Activated CD4-positive, alpha-beta T cell treated with anti-CD3 and anti-CD28 coated beads for 36 hours (primary cell): ENCODE measurements around the gene NDUFV1. TPM values are rescaled to one million over a fixed set of nuclear protein-coding genes. Genes with fewer than 3 reads are reported as not detected.
A peak's percentile ranks its signal among the peaks of the same experiment; 100 is the strongest.
"Not testable (repeated sequence)": the region's sequence is repeated elsewhere in the genome, so short reads cannot be mapped to it uniquely, and the experiment has no call there.

Source experiments
- ATAC-seq: fragments of 200-7000 bp; cut with Tn5 transposase; one replicate; pipeline ENCODE4 v1.10.0; 2021; ENCODE audit warnings: mild to moderate bottlenecking, moderate library complexity
- CTCF ChIA-PET: fragments of 350-600 bp; sonication (Branson Sonifier 250); formaldehyde crosslinking; loops from one replicate; lab custom pipeline; 2021; ENCODE audit warnings: antibody characterized with exemption; lab: Charles Lee
- POLR2A ChIA-PET: fragments of 350-600 bp; sonication (Branson Sonifier 250); formaldehyde crosslinking; loops from one replicate; lab custom pipeline; 2021; ENCODE audit warnings: antibody characterized with exemption, inconsistent platforms; lab: Charles Lee
- DNase-seq: peaks from one replicate; pipeline ENCODE4 v3.0.0-alpha.2; 2020
- H3K27ac Mint-ChIP-seq: one replicate; pipeline ENCODE4 v1.8.0; 2021; ENCODE audit warnings: mixed read lengths
- H3K27me3 Mint-ChIP-seq: one replicate; pipeline ENCODE4 v1.8.0; 2021; ENCODE audit warnings: mixed read lengths
- H3K36me3 Mint-ChIP-seq: one replicate; pipeline ENCODE4 v1.8.0; 2021; ENCODE audit warnings: low read depth, mixed read lengths
- H3K4me1 Mint-ChIP-seq: one replicate; pipeline ENCODE4 v1.8.0; 2021; ENCODE audit warnings: mixed read lengths
- H3K4me3 Mint-ChIP-seq: one replicate; pipeline ENCODE4 v1.8.0; 2021; ENCODE audit warnings: mild to moderate bottlenecking, moderate library complexity, mixed read lengths
- H3K9me3 Mint-ChIP-seq: one replicate; pipeline ENCODE4 v1.8.0; 2021; ENCODE audit warnings: low read depth, mixed read lengths
- intact Hi-C, 2 experiments: fragments of 100-400 bp; cut with DNase I in 1 of 2; cut with micrococcal nuclease in 1 of 2; formaldehyde crosslinking; loops; one replicate each; pipeline versions ENCODE4 v1.14.2 to v1.15.1; 2022 to 2024; cut with DNase I, micrococcal nuclease
- total RNA-seq, 2 experiments: library from RNA; stranded (reverse); gene quantifications; one replicate each; pipeline ENCODE4 v1.2.3, GENCODE V29; 2021

Gene NDUFV1
- total RNA-seq, 2 experiments from 2014 or later = 253 to 287 TPM

DNA sequence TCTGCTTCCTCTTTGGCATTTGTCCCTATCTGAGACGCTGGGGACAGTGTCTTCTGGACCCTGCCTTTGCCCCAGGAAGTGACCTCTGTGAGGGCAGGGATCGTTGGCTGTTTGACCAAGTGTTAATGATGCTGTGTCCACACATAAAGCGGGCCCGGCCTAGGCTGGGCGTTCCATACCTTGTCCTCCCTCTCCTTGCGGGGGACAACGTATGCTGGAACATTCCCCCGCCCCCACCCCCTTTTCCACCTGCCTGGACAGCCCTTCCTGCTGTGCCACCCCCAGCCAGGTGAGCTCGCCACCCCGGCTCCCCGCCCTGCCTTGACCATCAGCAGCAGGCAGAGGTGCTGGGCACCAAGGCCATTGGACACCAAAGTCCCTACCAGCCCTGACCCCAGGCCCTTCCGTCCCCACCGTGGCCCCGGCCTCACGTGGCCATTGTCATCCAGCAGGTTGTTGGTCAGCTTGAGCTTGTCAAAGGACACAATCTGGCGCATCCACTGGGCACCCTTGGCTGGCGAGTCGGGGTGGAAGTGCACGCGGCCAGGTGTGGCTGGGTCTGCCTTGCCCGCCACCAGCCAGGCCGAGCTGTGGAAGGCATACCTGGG lies 27.1 kb downstream of the NDUFV1 start:
- intact Hi-C loops = loop anchor here in 1 of 2 experiments (10.0 kb wide), 1 partner anchor 81 kb away; no protein-coding TSS in a partner anchor
- DNase-seq = no peak
- Mint-ChIP-seq H3K4me3 (no peak overlapping the region), H3K27me3 (no peaks in the 10 kb centered on the region), H3K27ac (no peak overlapping the region), H3K9me3 (no peaks in the 10 kb centered on the region), H3K36me3 (no peaks in the 10 kb centered on the region), H3K4me1 (peaks cover 6% of the 10 kb centered on the region)
- ATAC-seq = no peak
- CTCF ChIA-PET = no interaction called here
- POLR2A ChIA-PET = no interaction called here

DNA sequence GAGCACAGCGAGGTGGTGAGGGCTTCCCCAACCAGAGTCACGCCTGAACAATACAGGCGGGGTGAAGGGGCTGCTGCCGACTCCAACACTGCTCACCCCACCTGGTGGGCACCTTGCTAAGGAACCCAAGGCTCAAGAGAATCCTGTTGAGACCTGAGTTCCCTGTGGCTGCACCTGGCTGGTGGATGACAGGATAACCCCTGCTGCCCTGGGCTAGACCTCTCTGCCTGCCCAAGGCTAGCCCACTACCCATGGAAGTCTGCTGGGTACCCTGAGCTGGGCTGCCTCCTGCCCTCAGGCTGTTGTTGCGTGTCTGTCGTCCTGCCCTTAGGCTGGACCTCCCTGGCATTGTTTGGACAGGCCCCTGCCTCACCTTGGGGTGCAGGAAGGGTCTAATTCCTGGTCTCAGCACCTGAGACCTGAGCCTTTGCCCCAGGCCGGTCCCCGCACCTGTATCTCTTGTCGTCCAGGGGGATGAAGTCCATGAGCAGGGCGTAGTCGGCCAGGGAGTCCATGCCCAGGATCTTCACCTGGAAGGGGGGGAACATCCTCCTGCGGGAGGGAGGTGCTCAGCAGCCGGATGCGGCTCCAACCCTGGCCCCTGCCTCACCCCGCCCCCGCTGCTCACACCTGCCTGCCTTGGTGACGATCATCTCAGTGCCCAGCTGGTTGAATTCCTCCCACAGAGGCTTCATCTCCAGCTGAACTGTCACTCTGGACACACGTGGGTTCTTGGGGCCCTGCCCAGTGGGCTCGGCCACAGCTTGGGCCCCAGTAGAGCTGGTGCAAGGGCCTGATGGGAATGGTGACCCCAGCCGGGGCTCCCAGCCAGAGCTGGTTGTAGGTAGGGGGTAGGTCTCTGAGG lies 27.9 kb downstream of the NDUFV1 start:
- ChIA-PET CTCF (no interaction called here), POLR2A (no interaction called here)
- Mint-ChIP-seq H3K36me3 (no peaks in the 10 kb centered on the region), H3K4me3 (no peak overlapping the region), H3K4me1 (peaks cover 6% of the 10 kb centered on the region), H3K9me3 (no peaks in the 10 kb centered on the region), H3K27ac (no peak overlapping the region), H3K27me3 (no peaks in the 10 kb centered on the region)
- DNase-seq (no peak), ATAC-seq (no peak)
- intact Hi-C loops = loop anchor here in 1 of 2 experiments (10.0 kb wide), 1 partner anchor 80 kb away; no protein-coding TSS in a partner anchor

DNA sequence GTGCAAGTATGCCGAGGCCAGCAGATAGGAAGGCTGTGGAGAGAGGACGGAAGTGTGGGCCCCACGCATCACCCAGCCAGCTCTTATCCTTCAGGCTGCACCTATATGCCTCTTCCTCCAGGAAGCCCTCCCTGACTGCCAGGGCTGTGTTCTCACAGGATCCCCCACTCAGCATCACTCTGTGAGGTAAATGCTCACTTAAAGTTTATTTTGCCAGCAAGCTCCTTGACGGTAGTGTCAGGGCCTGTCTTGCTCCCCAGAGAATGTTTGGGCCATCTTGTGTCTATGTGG lies 28.4 kb downstream of the NDUFV1 start:
- H3K36me3 Mint-ChIP-seq = no peaks in the 10 kb centered on the region
- no peaks in the 10 kb centered on the region for H3K9me3 Mint-ChIP-seq
- peaks cover 6% of the 10 kb centered on the region for H3K4me1 Mint-ChIP-seq
- no peaks in the 10 kb centered on the region for H3K27me3 Mint-ChIP-seq
- POLR2A ChIA-PET = no interaction called here
- no peak overlapping the region for H3K4me3 Mint-ChIP-seq
- ATAC-seq (no peak), DNase-seq (no peak)
- CTCF ChIA-PET = no interaction called here
- intact Hi-C loops = loop anchor here in 1 of 2 experiments (10.0 kb wide), 1 partner anchor 80 kb away; no protein-coding TSS in a partner anchor
- H3K27ac Mint-ChIP-seq = no peak overlapping the region

DNA sequence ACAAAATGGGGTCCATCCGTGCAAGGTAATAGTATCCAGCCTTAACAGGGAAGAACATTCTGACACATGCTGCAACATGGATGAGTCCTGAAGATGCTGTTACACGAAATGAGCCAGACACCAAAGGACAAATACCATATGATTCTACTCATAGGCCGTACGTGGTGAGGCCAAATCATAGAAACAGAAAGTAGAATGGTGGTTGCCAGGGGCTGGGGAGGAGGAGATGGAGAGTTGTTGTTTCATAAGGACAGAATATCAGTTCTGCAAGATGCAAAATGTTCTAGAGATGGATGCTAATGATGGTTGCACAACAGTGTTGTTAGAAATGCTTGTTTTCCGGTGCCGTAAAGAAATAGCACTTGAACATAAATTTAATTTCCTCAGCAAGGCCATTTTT lies 30.2 kb downstream of the NDUFV1 start:
- H3K27ac Mint-ChIP-seq = no peak overlapping the region
- no peaks in the 10 kb centered on the region for H3K9me3 Mint-ChIP-seq
- H3K27me3 Mint-ChIP-seq = no peaks in the 10 kb centered on the region
- no peaks in the 10 kb centered on the region for H3K4me1 Mint-ChIP-seq
- CTCF ChIA-PET = interaction anchor here (0.6 kb wide), 1 partner anchor 23 kb away, joined by 3 read pairs; no protein-coding TSS in a partner anchor
- no peaks in the 10 kb centered on the region for H3K36me3 Mint-ChIP-seq
- intact Hi-C loops = loop anchor here in 1 of 2 experiments (10.0 kb wide), 1 partner anchor 78 kb away; no protein-coding TSS in a partner anchor
- H3K4me3 Mint-ChIP-seq = no peak overlapping the region
- POLR2A ChIA-PET = no interaction called here
- DNase-seq = no peak
- ATAC-seq = no peak

DNA sequence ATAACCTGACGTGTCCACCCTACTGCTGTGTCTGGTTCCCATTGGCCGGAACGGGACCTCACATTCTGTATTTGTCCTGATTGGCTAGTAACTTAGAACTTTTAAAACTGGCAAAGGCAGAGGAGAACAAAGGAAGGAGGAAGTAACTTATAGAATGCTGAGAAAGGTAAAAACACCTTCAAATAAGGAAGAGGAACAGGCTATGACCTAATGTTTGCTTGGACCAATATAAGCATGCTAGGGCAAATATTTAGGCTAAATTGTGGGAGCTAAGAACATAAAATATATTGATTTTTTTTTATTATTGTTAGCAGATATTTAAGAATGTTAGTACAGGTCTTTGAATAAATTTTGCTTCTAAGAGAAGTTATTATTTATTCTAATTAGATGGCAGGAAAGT lies 30.7 kb downstream of the NDUFV1 start:
- ATAC-seq = not testable (repeated sequence)

DNA sequence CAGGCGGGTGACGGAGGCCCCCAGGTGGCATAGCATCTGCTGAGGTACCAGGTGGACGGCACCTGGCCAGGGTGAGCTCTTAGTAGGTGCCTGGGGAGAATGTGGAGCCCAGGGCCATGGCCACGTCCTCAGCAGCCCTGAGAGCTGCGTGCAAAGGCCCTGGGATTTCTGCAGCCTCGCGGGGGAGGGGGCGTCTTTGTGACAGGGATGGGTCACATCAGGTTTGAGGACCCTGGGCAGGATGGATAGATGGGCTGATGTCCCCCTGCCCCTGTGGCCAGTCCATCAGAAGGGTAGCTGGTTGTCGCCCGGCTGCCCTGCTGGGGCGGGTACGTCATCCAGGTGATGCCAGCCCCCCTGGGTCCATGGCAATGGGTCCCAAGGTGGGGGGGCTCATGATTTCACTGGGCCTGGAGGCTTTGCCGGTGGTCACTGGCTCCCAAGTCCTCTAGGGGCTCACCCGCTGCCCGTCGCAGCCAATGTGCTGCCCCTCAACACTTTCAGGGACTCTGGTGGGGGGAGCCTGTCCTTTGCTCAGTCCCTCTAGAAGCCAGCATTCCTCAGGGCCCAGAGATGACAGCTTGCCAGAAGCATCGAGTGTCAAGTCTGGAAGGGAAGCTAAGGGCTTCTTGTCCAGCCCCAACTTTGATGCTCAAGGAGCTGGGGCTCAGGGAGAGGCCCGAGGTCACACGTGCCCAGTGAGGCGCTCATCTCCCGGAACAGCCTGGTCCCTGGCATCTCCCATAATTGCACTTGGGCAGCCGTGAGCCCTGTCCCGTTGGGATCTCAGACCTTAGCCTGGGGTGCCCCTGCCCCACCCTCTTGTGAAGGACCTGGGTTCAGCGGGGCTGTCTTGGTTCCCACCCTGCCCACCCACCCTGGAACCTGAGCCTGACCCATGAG lies 32.0 kb downstream of the NDUFV1 start:
- Mint-ChIP-seq H3K4me1 (no peaks in the 10 kb centered on the region), H3K4me3 (no peak overlapping the region), H3K9me3 (no peaks in the 10 kb centered on the region), H3K36me3 (no peaks in the 10 kb centered on the region), H3K27ac (no peak overlapping the region), H3K27me3 (no peaks in the 10 kb centered on the region)
- ChIA-PET CTCF (interaction anchor here (0.6 to 1.5 kb wide), 3 partner anchors 9 to 437 kb away, joined by 3 to 4 read pairs (median 3); partner anchors contain the start of gene NUDT8), POLR2A (interaction anchor here (1.0 kb wide), 1 partner anchor 13 kb away, joined by 3 read pairs; no protein-coding TSS in a partner anchor)
- DNase-seq (no peak), ATAC-seq (no peak)
- intact Hi-C loops = loop anchor here in 1 of 2 experiments (10.0 kb wide), 1 partner anchor 76 kb away; no protein-coding TSS in a partner anchor

More for the DNA sequence above, 30.7 kb downstream of the NDUFV1 start:
- H3K27me3 Mint-ChIP-seq, H3K4me3 Mint-ChIP-seq, H3K27ac Mint-ChIP-seq, H3K4me1 Mint-ChIP-seq, POLR2A ChIA-PET, H3K9me3 Mint-ChIP-seq, DNase-seq, H3K36me3 Mint-ChIP-seq: not testable (repeated sequence)
- intact Hi-C loops = loop anchor here in 1 of 2 experiments (10.0 kb wide), 1 partner anchor 77 kb away; no protein-coding TSS in a partner anchor
- CTCF ChIA-PET = interaction anchor here (0.6 kb wide), 1 partner anchor 23 kb away, joined by 3 read pairs; no protein-coding TSS in a partner anchor

DNA sequence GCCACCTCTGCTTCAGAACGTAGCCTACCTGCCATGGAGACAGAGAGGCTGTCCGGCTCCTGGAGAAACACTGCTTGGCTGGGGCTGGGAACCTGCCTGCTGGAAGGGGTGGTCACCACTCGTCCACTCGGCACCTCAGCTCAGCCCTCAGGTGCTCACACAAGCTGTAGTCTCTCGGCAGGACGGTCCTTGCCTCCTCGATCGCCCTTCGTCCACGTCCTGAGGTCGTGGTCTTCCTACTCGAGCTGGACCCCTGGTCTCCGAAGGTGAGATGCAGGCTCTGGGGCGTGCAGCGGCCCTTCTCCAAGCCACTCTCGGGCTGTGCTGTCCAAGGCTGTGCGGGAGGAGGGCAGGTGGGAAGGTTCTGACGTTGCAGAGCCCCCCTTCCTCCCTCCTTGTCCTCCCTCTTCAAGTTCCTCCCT lies 32.7 kb downstream of the NDUFV1 start, which contains the start of gene TBX10:
TSS of gene TBX10 (minus strand) at position 326 of the 422 bp plus-strand sequence. CDS start at position 35, 291 bp downstream.
- H3K27me3 Mint-ChIP-seq = no peaks in the 10 kb centered on the region
- H3K4me3 Mint-ChIP-seq = no peak within 1 kb of the TSS
- no peaks in the 10 kb centered on the region for H3K4me1 Mint-ChIP-seq
- POLR2A ChIA-PET = interaction anchor here (1.0 kb wide), 1 partner anchor 12 kb away, joined by 3 read pairs; no protein-coding TSS in a partner anchor
- intact Hi-C loops = loop anchor here in 1 of 2 experiments (10.0 kb wide), 1 partner anchor 75 kb away; no protein-coding TSS in a partner anchor
- H3K36me3 Mint-ChIP-seq = no peaks in the 10 kb centered on the region
- DNase-seq (no peak), ATAC-seq (no peak)
- no peaks in the 10 kb centered on the region for H3K9me3 Mint-ChIP-seq
- H3K27ac Mint-ChIP-seq = no peak within 1 kb of the TSS
- CTCF ChIA-PET = interaction anchor here (1.5 kb wide), 1 partner anchor 10 kb away, joined by 4 read pairs; the partner anchor contains the start of gene NUDT8

DNA sequence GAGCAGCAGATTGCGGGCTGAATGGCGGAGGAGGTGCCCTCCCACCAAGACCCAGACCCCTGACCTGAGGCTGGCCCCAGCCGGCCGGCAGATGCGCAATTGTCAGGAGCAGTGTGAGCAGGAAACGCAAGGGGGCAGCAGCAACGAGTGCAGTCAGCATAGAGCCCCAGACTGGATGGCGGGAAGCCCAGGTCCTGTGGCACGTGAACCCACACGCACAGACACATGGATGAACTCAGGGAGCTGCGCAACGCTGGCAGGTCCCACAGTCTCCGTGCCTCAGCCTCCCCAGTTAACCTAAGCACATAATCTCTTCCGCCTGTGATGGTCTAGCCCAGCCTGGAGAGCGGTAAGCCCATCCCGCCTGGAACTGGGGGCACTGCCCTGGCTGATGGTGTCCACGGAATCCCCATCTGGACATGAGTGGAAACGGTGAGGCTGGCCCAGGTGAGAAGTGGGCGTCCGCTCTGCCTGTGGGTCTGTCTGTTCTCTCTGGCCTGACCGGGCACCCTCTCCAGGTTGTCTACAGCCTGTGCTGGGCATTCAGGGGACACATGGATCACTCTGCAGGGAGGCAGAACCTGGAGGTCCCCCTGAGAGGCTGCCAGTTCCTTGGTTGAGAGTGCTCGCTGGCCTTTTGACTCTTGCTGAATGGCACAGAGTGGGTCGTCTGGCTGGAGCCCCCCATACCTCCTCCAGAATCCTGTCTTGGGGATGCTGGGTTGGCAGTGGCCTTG lies 33.5 kb downstream of the NDUFV1 start:
- intact Hi-C loops = no loop called here
- no peaks in the 10 kb centered on the region for H3K9me3 Mint-ChIP-seq
- H3K36me3 Mint-ChIP-seq = no peaks in the 10 kb centered on the region
- no peaks in the 10 kb centered on the region for H3K27me3 Mint-ChIP-seq
- ChIA-PET CTCF (interaction anchor here (0.6 to 1.5 kb wide), 3 partner anchors 8 to 52 kb away, joined by 3 to 4 read pairs (median 3); partner anchors contain the start of gene NUDT8), POLR2A (interaction anchor here (1.0 kb wide), 1 partner anchor 11 kb away, joined by 3 read pairs; no protein-coding TSS in a partner anchor)
- DNase-seq (peak; percentile 78), ATAC-seq (peak; percentile 81)
- H3K4me3 Mint-ChIP-seq = no peak overlapping the region
- no peak overlapping the region for H3K27ac Mint-ChIP-seq
- H3K4me1 Mint-ChIP-seq = no peaks in the 10 kb centered on the region

DNA sequence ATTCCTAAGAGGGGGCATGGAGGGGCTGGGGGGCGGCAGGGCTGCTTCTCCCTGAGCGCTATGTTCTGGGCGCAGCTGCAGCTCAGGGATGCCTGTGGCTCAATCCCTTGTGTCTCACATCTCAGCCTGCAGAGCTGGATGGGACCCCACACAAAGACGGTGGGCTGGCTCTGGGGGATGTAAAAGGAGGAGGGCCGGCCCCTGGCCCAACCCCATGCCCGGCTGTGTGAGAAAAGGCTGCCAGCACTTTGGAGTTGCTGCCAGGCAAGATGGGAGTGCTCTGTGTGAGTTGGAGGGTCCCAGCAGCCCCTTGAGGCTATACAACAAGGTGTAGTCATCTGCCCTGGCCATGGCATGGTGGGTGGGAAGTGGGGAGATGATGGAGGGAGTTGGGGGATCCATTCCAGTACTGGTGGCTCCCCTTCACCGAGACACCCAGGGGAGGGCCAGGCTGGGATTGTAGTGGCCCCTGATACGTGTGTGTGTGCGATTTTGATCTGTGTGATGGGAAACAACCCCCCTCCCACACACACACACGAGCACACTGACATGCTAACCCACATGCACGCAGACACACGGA lies 34.1 kb downstream of the NDUFV1 start:
- intact Hi-C loops = no loop called here
- Mint-ChIP-seq H3K36me3 (no peaks in the 10 kb centered on the region), H3K4me1 (peaks cover under 1% of the 10 kb centered on the region), H3K27me3 (no peaks in the 10 kb centered on the region), H3K9me3 (no peaks in the 10 kb centered on the region), H3K4me3 (no peak overlapping the region), H3K27ac (no peak overlapping the region)
- ChIA-PET CTCF (interaction anchor here (0.6 kb wide), 2 partner anchors 8 to 51 kb away, joined by 3 read pairs; no protein-coding TSS in a partner anchor), POLR2A (no interaction called here)
- DNase-seq (no peak), ATAC-seq (no peak)
